SU-DHL-6 (cell line): ENCODE measurements around the gene TEKT3.
A peak's percentile ranks its signal among the peaks of the same experiment; 100 is the strongest.

ENCODE experiments used
- H2AFZ ChIP-seq: fragments of 200-600 bp; sonication (generic); 2 replicates; pipeline ENCODE4 v1.6.1; 2014; ENCODE audit warnings: low read depth, mild to moderate bottlenecking, moderate library complexity, mixed read lengths, antibody characterized with exemption, low read length; ENCODE audit not compliant: severe bottlenecking
- H3F3A ChIP-seq: fragments of 200-600 bp; shearing (Covaris generic); 2 replicates; pipeline ENCODE4 v1.6.0; 2016; ENCODE audit warnings: antibody characterized with exemption, mild to moderate bottlenecking; ENCODE audit not compliant: insufficient read depth
- H3K27ac ChIP-seq: fragments of 200-600 bp; sonication (generic); 2 replicates; pipeline ENCODE4 v1.5.1; 2016; ENCODE audit warnings: low read depth, mild to moderate bottlenecking, low read length, moderate library complexity, mixed read lengths
- H3K27me3 ChIP-seq: fragments of 200-600 bp; sonication (generic), shearing (Covaris generic); 2 replicates; pipeline ENCODE4 v1.6.0; 2014; ENCODE audit warnings: mild to moderate bottlenecking, low read length
- H3K36me3 ChIP-seq: fragments of 200-600 bp; sonication (generic); 2 replicates; pipeline ENCODE4 v1.6.1; 2014; ENCODE audit warnings: mild to moderate bottlenecking, low read length, mixed read lengths
- H3K4me2 ChIP-seq: fragments of 300-600, 200-600 bp; shearing (Covaris generic), sonication (generic); 2 replicates; pipeline ENCODE4 v1.6.0; 2014; ENCODE audit warnings: low read length, low read depth, mild to moderate bottlenecking; ENCODE audit not compliant: poor library complexity, severe bottlenecking
- H3K4me3 ChIP-seq: fragments of 200-600 bp; sonication (generic); 2 replicates; pipeline ENCODE4 v1.5.1; 2014; ENCODE audit warnings: antibody characterized with exemption, low read length, mild to moderate bottlenecking, mixed read lengths; ENCODE audit not compliant: insufficient read depth, poor library complexity, severe bottlenecking
- H3K79me2 ChIP-seq: fragments of 200-600 bp; sonication (generic); 2 replicates; pipeline ENCODE4 v1.6.1; 2014; ENCODE audit warnings: mild to moderate bottlenecking, low read length, moderate library complexity; ENCODE audit not compliant: insufficient read depth
- H3K9ac ChIP-seq: fragments of 200-600 bp; sonication (generic); 2 replicates; pipeline ENCODE4 v1.7.0; 2014; ENCODE audit warnings: mild to moderate bottlenecking, low read length
- H3K9me2 ChIP-seq: fragments of 200-600 bp; sonication (generic); replicated peaks from 2 replicates; pipeline ENCODE4 v1.6.1; 2014; ENCODE audit warnings: low read length; ENCODE audit not compliant: insufficient read depth
- H3K9me3 ChIP-seq: fragments of 200-600 bp; sonication (generic); 2 replicates; pipeline ENCODE4 v1.6.1; 2014; ENCODE audit warnings: low read length, mixed read lengths; ENCODE audit not compliant: insufficient read depth
- H4K20me1 ChIP-seq: fragments of 200-600 bp; sonication (generic); 2 replicates; pipeline ENCODE4 v1.6.1; 2014; ENCODE audit warnings: low read depth, mild to moderate bottlenecking, antibody characterized with exemption, low read length, moderate library complexity, mixed read lengths
- EZH2phosphoT487 ChIP-seq: fragments of 200-600 bp; sonication (generic), shearing (Covaris generic); conservative IDR thresholded peaks from 2 replicates; pipeline ENCODE4 v1.6.1; 2018; ENCODE audit warnings: mild to moderate bottlenecking, antibody characterized with exemption, low read length, moderate library complexity, mixed read lengths
- TF ChIP-seq, protein P1 (sequence below): fragments of 200-600 bp; sonication (generic); IDR thresholded peaks from one replicate; pipeline ENCODE4 v1.5.1; 2017; ENCODE audit warnings: antibody characterized with exemption, mild to moderate bottlenecking, low read length, moderate library complexity; ENCODE audit not compliant: insufficient read depth, poor library complexity, severe bottlenecking

TEKT3 gene

DNA sequence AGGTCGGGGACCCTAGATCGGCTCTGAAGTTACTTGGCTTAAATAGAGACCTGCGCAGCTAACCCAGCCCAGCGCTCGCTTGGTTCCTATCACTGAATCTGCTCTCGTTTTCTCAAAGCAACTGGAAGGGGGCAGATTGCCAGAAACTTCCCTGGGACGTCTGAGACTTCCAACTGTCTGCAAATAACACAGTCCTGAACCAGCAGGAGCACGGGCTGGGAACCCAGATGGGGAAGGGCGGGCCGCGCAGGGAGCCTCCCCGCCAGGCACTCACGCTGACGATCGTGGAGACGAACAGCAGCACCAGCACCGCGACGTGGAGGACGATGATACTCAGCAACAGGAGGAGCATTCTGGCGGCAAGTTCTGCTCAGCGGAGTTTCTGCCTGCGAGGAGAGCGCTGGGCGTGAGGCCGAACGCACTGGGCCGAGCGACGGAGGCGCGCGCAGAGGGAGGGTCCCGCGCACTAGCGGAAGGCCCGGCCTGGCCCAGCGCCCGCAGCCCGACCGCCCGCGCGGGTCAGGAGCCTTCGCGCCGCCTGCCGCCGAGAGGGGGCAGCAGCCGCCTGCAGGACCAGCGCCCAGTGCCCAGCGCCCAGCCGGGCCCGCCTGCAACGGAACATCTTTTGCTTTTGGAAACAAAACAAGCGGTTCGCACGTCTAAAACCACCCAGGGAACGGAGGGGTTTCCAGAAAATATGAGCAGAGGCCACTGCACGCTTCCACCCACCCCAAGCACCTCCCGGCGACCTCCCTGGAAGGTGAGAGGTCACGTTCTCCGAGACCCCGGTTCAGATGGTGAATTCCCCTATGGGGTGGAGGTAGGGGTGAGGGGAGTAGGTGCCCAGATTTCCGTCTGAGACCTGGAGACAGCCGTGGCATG, 80.8 kb downstream of the TEKT3 start:
- no peak overlapping the region for H3K4me3 ChIP-seq
- H4K20me1 ChIP-seq = no peaks in the 10 kb centered on the region
- TF ChIP-seq, protein P1, sequence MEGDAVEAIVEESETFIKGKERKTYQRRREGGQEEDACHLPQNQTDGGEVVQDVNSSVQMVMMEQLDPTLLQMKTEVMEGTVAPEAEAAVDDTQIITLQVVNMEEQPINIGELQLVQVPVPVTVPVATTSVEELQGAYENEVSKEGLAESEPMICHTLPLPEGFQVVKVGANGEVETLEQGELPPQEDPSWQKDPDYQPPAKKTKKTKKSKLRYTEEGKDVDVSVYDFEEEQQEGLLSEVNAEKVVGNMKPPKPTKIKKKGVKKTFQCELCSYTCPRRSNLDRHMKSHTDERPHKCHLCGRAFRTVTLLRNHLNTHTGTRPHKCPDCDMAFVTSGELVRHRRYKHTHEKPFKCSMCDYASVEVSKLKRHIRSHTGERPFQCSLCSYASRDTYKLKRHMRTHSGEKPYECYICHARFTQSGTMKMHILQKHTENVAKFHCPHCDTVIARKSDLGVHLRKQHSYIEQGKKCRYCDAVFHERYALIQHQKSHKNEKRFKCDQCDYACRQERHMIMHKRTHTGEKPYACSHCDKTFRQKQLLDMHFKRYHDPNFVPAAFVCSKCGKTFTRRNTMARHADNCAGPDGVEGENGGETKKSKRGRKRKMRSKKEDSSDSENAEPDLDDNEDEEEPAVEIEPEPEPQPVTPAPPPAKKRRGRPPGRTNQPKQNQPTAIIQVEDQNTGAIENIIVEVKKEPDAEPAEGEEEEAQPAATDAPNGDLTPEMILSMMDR = peak; percentile 38
- TF ChIP-seq EZH2phosphoT487 = no peak
- H3K27me3 ChIP-seq = no peaks in the 10 kb centered on the region
- no peaks in the 10 kb centered on the region for H3K9me2 ChIP-seq
- peak overlapping the region; percentile 23; the same call in 1 of the 2 replicates for H3K9ac ChIP-seq
- H3K4me2 ChIP-seq = peak overlapping the region; percentile 28
- no peaks in the 10 kb centered on the region for H3K9me3 ChIP-seq
- H3K27ac ChIP-seq = no peak overlapping the region
- H3K79me2 ChIP-seq = no peaks in the 10 kb centered on the region
- no peaks in the 10 kb centered on the region for H3F3A ChIP-seq
- peak overlapping the region; percentile 49 for H2AFZ ChIP-seq
- no peaks in the 10 kb centered on the region for H3K36me3 ChIP-seq

DNA sequence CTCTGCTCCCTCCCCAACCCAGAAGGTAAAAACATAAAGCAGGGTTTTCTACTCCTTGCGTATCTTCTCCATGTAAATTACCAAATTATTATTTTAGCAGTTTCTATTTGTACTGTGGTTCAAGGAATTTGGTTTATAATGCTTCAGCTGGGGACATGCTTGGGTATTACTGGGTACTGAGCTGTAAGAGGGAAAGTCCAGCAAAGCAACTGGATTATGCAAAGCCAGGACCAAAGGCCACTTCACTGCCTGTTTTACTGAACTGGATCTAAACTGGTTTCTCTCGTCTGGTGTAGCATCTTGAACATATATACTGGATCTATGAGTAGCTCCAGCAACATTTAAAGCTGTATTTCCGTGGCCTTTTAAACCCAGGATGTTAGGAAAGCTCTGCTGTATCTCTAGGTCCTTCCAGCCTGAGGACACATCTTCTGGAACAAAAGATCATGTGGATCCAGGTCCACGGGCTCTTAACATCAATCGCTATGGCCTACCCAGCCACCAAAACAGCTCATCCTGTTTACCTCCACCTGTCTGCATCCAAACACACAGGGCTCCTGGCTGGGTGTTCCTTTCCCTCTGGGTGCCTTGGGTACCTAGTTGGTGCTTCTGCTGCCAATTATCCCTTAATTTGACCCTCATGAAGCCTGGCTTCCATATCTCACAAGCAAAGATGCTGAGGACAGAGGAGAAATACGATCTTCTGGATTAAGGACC, 83.4 kb downstream of the TEKT3 start:
- no peaks in the 10 kb centered on the region for H3K9me2 ChIP-seq
- no peaks in the 10 kb centered on the region for H4K20me1 ChIP-seq
- H3K79me2 ChIP-seq = no peaks in the 10 kb centered on the region
- no peak overlapping the region for H3K9ac ChIP-seq
- H3K36me3 ChIP-seq = no peaks in the 10 kb centered on the region
- H3K9me3 ChIP-seq = no peaks in the 10 kb centered on the region
- H2AFZ ChIP-seq = no peak overlapping the region
- H3K4me3 ChIP-seq = no peak overlapping the region
- no peaks in the 10 kb centered on the region for H3F3A ChIP-seq
- TF ChIP-seq, protein P1 = no peak
- TF ChIP-seq EZH2phosphoT487 = no peak
- H3K4me2 ChIP-seq = no peak overlapping the region
- H3K27me3 ChIP-seq = no peaks in the 10 kb centered on the region
- no peak overlapping the region for H3K27ac ChIP-seq

DNA sequence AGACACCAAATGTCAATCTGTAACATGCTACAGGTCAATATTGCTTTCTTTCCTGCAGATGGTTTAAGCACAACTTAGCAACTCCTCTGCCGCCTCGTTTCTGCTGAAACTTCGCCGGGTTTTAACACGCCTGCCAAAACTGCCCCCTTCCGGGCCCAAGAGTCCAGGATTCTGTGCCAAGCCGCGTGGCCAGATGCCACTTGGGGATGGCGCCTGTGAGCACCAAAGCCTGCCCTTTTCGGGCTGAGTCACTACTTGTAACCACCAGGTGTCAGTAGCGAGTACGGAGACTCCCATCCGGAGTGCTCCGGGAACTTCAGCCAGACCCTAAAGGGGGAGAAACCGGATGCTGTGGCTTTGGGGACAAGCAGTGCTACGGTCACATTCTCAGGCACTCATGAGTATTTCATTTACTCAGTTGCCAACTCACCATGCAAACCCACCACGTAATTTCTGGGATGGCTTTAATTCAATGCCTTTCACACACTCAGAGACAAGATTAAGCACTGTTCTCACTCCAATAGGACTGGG, 84.1 kb downstream of the TEKT3 start:
- Histone ChIP-seq H3K36me3 (no peaks in the 10 kb centered on the region), H3K79me2 (no peaks in the 10 kb centered on the region), H3K4me2 (no peak overlapping the region), H3F3A (no peaks in the 10 kb centered on the region), H3K9ac (no peak overlapping the region), H3K27ac (no peak overlapping the region), H3K4me3 (no peak overlapping the region), H3K9me2 (no peaks in the 10 kb centered on the region), H2AFZ (no peak overlapping the region), H3K9me3 (no peaks in the 10 kb centered on the region), H3K27me3 (no peaks in the 10 kb centered on the region), H4K20me1 (no peaks in the 10 kb centered on the region)
- no peak for TF ChIP-seq EZH2phosphoT487
- TF ChIP-seq, protein P1 = peak; percentile 71
